Neuronal stem cell (in vitro differentiated cells): Measurements from ENCODE around the gene TRAF3IP3.

Experiments used
- DNase-seq: peaks from one replicate; pipeline ENCODE4 v3.0.0-alpha.2; 2013; ENCODE audit warnings: low spot score
- H2AFZ ChIP-seq: one replicate; pipeline ENCODE4 v1.6.1; 2013; ENCODE audit warnings: mild to moderate bottlenecking, low read length, inconsistent platforms
- H2AK5ac ChIP-seq: 2 replicates; pipeline ENCODE4 v1.6.1; 2013; ENCODE audit warnings: low read depth, mild to moderate bottlenecking, inconsistent platforms, low read length, moderate library complexity, mixed read lengths
- H2BK120ac ChIP-seq: 2 replicates; pipeline ENCODE4 v1.6.1; 2013; ENCODE audit warnings: low read depth, mild to moderate bottlenecking, inconsistent platforms, low read length, moderate library complexity, mixed read lengths
- H2BK12ac ChIP-seq: one replicate; pipeline ENCODE4 v1.6.1; 2013; ENCODE audit warnings: low read length, inconsistent platforms
- H2BK15ac ChIP-seq: 2 replicates; pipeline ENCODE4 v1.6.1; 2013; ENCODE audit warnings: mild to moderate bottlenecking, low read length, inconsistent platforms, mixed read lengths
- H2BK5ac ChIP-seq: one replicate; pipeline ENCODE4 v1.6.1; 2013; ENCODE audit warnings: inconsistent platforms, mild to moderate bottlenecking, low read length, moderate library complexity
- H3K14ac ChIP-seq: one replicate; pipeline ENCODE4 v1.6.1; 2013; ENCODE audit warnings: low read length, inconsistent platforms
- H3K18ac ChIP-seq: 2 replicates; pipeline ENCODE4 v1.6.1; 2013; ENCODE audit warnings: low read length, inconsistent platforms
- H3K23ac ChIP-seq: 2 replicates; pipeline ENCODE4 v1.6.1; 2013; ENCODE audit warnings: low read depth, mild to moderate bottlenecking, mixed read lengths, low read length, inconsistent platforms; ENCODE audit not compliant: poor library complexity
- H3K27ac ChIP-seq: replicated peaks from 3 replicates; pipeline ENCODE4 v1.5.1; 2013; ENCODE audit warnings: low read length, inconsistent platforms
- H3K27me3 ChIP-seq, 3 experiments: 2 replicates each; pipeline ENCODE4 v1.6.1; 2013; ENCODE audit warnings: low read length in 3 of 3, mild to moderate bottlenecking in 2 of 3, inconsistent platforms in 1 of 3, low read depth in 1 of 3, mixed read lengths in 1 of 3, moderate library complexity in 1 of 3; ENCODE audit not compliant: control insufficient read depth in 3 of 3, insufficient read depth in 3 of 3
- H3K36me3 ChIP-seq, 2 donors: replicated peaks in 1 of 2; 2 replicates each; pipeline ENCODE4 v1.6.1; 2013; ENCODE audit warnings: low read length in 2 of 2; ENCODE audit not compliant: control insufficient read depth in 2 of 2, insufficient read depth in 2 of 2
- H3K4ac ChIP-seq: 2 replicates; pipeline ENCODE4 v1.6.1; 2013; ENCODE audit warnings: inconsistent platforms, mild to moderate bottlenecking, low read length, moderate library complexity
- H3K4me1 ChIP-seq, 2 donors: 1 replicate in 1 of 2; 2 replicates in 1 of 2; pipeline ENCODE4 v1.6.1; 2013; ENCODE audit warnings: low read length in 2 of 2, low read depth in 1 of 2; ENCODE audit not compliant: control insufficient read depth in 2 of 2, insufficient read depth in 1 of 2
- H3K4me2 ChIP-seq: one replicate; pipeline ENCODE4 v1.6.1; 2013; ENCODE audit warnings: mild to moderate bottlenecking, low read length, inconsistent platforms; ENCODE audit not compliant: insufficient read depth, poor library complexity, severe bottlenecking
- H3K4me3 ChIP-seq, 2 donors: 2 replicates each; pipeline ENCODE4 v1.5.1; 2013; ENCODE audit warnings: low read length in 2 of 2, mild to moderate bottlenecking in 2 of 2, inconsistent platforms in 1 of 2, moderate library complexity in 1 of 2
- H3K79me1 ChIP-seq: one replicate; pipeline ENCODE4 v1.6.1; 2013; ENCODE audit warnings: low read depth, mild to moderate bottlenecking, inconsistent platforms, low read length, moderate library complexity
- H3K9ac ChIP-seq: one replicate; pipeline ENCODE4 v1.6.1; 2013; ENCODE audit warnings: mild to moderate bottlenecking, low read depth, low read length, inconsistent platforms; ENCODE audit not compliant: poor library complexity
- H3K9me3 ChIP-seq, 2 donors: replicated peaks in 1 of 2; 2 replicates each; pipeline versions ENCODE3 to v1.6.1; 2013; ENCODE audit warnings: low read length in 2 of 2, mild to moderate bottlenecking in 2 of 2, inconsistent platforms in 1 of 2, low read depth in 1 of 2, mixed read lengths in 1 of 2, moderate library complexity in 1 of 2; ENCODE audit not compliant: control insufficient read depth in 2 of 2, insufficient read depth in 1 of 2
- H4K8ac ChIP-seq: one replicate; pipeline ENCODE4 v1.6.1; 2013; ENCODE audit warnings: low read depth, mild to moderate bottlenecking, inconsistent platforms, low read length, moderate library complexity
- H4K91ac ChIP-seq: one replicate; pipeline ENCODE4 v1.6.1; 2013; ENCODE audit warnings: low read length, low read depth, mild to moderate bottlenecking, inconsistent platforms; ENCODE audit not compliant: poor library complexity
- WGBS, 2 donors: extraction: QIAGEN DNeasy Blood & Tissue Kit; methylation state at CpG; one replicate each; pipeline ENCODE4 v1.1.7; 2013; ENCODE audit warnings: missing lambda C conversion rate in 2 of 2, mixed read lengths in 1 of 2; ENCODE audit not compliant: insufficient read length in 2 of 2, insufficient replicate concordance in 1 of 2; ENCODE audit errors: extremely low coverage in 2 of 2; 5-methylcytosine and 5-hydroxymethylcytosine counted together

The TRAF3IP3 gene

GRCh38 chr1:209728466-209728865, 27.4 kb upstream of the TRAF3IP3 start:
- Histone ChIP-seq H2BK120ac (no peak overlapping the region), H4K8ac (no peak overlapping the region), H3K36me3 (no peaks in the 10 kb centered on the region), H2BK5ac (no peak overlapping the region), H3K18ac (no peak overlapping the region), H3K23ac (no peak overlapping the region), H3K14ac (no peak overlapping the region), H4K91ac (no peak overlapping the region), H3K4me3 (no peak overlapping the region), H3K79me1 (no peaks in the 10 kb centered on the region), H2AFZ (no peak overlapping the region), H2BK12ac (no peak overlapping the region), H3K4me1 (no peaks in the 10 kb centered on the region), H3K4ac (no peak overlapping the region), H3K9ac (no peak overlapping the region), H2BK15ac (no peak overlapping the region), H3K4me2 (no peak overlapping the region), H2AK5ac (no peak overlapping the region), H3K27me3 (no peaks in the 10 kb centered on the region), H3K27ac (no peak overlapping the region), H3K9me3 (no peaks in the 10 kb centered on the region)
- no CpG with 5 or more reads among the region's 1 CpG for WGBS, 2 donors
- DNase-seq: no peak

GRCh38 chr1:209729436-209729835, 26.4 kb upstream of the TRAF3IP3 start:
- Histone ChIP-seq H2BK12ac (no peak overlapping the region), H2BK5ac (no peak overlapping the region), H4K91ac (no peak overlapping the region), H3K27ac (no peak overlapping the region), H3K9ac (no peak overlapping the region), H3K4ac (no peak overlapping the region), H2AFZ (no peak overlapping the region), H3K14ac (no peak overlapping the region), H2AK5ac (no peak overlapping the region), H3K4me3 (no peak overlapping the region), H3K23ac (no peak overlapping the region), H2BK15ac (no peak overlapping the region), H3K79me1 (no peaks in the 10 kb centered on the region), H3K4me1 (no peaks in the 10 kb centered on the region), H3K4me2 (no peak overlapping the region), H3K27me3 (no peaks in the 10 kb centered on the region), H3K18ac (no peak overlapping the region), H3K36me3 (no peaks in the 10 kb centered on the region), H3K9me3 (no peaks in the 10 kb centered on the region), H4K8ac (no peak overlapping the region), H2BK120ac (no peak overlapping the region)
- WGBS, 2 donors: no CpG with 5 or more reads among the region's 1 CpG
- no peak for DNase-seq

- no peaks in the 10 kb centered on the region for H3K79me1 ChIP-seq
- H3K4me1 ChIP-seq: no peaks in the 10 kb centered on the region
- no CpG with 5 or more reads among the region's 1 CpG for WGBS, 2 donors
- H4K91ac ChIP-seq: no peak overlapping the region
- H2BK15ac ChIP-seq: no peak overlapping the region
- H2BK120ac ChIP-seq: no peak overlapping the region
- no peak overlapping the region for H2AK5ac ChIP-seq
- H3K4ac ChIP-seq: no peak overlapping the region
- H3K18ac ChIP-seq: no peak overlapping the region
- no peak overlapping the region for H3K4me2 ChIP-seq
- H3K14ac ChIP-seq: no peak overlapping the region
- no peaks in the 10 kb centered on the region for H3K9me3 ChIP-seq
- H3K4me3 ChIP-seq: no peak overlapping the region
- no peak overlapping the region for H3K27ac ChIP-seq
- no peaks in the 10 kb centered on the region for H3K36me3 ChIP-seq
- no peak overlapping the region for H3K23ac ChIP-seq
- H4K8ac ChIP-seq: no peak overlapping the region
- no peak overlapping the region for H3K9ac ChIP-seq
- DNase-seq: no peak
- no peak overlapping the region for H2AFZ ChIP-seq
- no peak overlapping the region for H2BK12ac ChIP-seq
- H3K27me3 ChIP-seq: no peaks in the 10 kb centered on the region
- H2BK5ac ChIP-seq: no peak overlapping the region
Observed at GRCh38 chr1:209732725-209733124, 23.1 kb upstream of the TRAF3IP3 start.

GRCh38 chr1:209733409-209734192, 22.3 kb upstream of the TRAF3IP3 start:
- no CpG with 5 or more reads among the region's 3 CpGs for WGBS, 2 donors
- Histone ChIP-seq H3K14ac (no peak overlapping the region), H3K4me1 (no peaks in the 10 kb centered on the region), H3K27ac (no peak overlapping the region), H2BK120ac (no peak overlapping the region), H4K8ac (no peak overlapping the region), H3K23ac (no peak overlapping the region), H3K4me3 (no peak overlapping the region), H4K91ac (no peak overlapping the region), H3K9me3 (no peaks in the 10 kb centered on the region), H2AFZ (no peak overlapping the region), H3K36me3 (no peaks in the 10 kb centered on the region), H2BK5ac (no peak overlapping the region), H3K4me2 (no peak overlapping the region), H2BK12ac (no peak overlapping the region), H2BK15ac (no peak overlapping the region), H2AK5ac (no peak overlapping the region), H3K4ac (no peak overlapping the region), H3K9ac (no peak overlapping the region), H3K18ac (no peak overlapping the region), H3K27me3 (no peaks in the 10 kb centered on the region), H3K79me1 (no peaks in the 10 kb centered on the region)
- DNase-seq: no peak
